ENCODE data around the gene CMPK2.

- no peak for TF ChIP-seq CTCF (IDR thresholded peaks at IDR 0.05)
- no peak for TF ChIP-seq POLR2A (IDR thresholded peaks at IDR 0.05)
- no peak for TF ChIP-seq POLR2AphosphoS5 (IDR thresholded peaks at IDR 0.05)
- TF ChIP-seq EP300 (IDR thresholded peaks at IDR 0.05), result no peak
Observed at GRCh38 chr2:6810961-6811360, 54.7 kb downstream of the CMPK2 start.
